Transverse colon (tissue), 4 donors: Measurements from ENCODE around the gene ATP6V1C2. TPM values are rescaled to one million over a fixed set of nuclear protein-coding genes. Genes with fewer than 3 reads are reported as not detected.

Source experiments
- DNase-seq: peaks from one replicate; pipeline ENCODE4 v3.0.0-alpha.2; 2019
- H3K27ac ChIP-seq, 4 donors: fragments of 200-600 bp; sonication (generic); 2 replicates each; pipeline ENCODE4 v1.5.1; 2016 to 2018; ENCODE audit warnings: inconsistent platforms in 4 of 4
- H3K27me3 ChIP-seq: fragments of 200-600 bp; sonication (generic); 2 replicates; pipeline ENCODE4 v1.5.1; 2017; ENCODE audit warnings: inconsistent platforms
- H3K36me3 ChIP-seq, 4 donors: fragments of 200-600 bp; sonication (generic); 2 replicates each; pipeline ENCODE4 v1.5.1; 2017 to 2019; ENCODE audit warnings: inconsistent platforms in 4 of 4
- H3K4me1 ChIP-seq, 4 donors: fragments of 200-600 bp; sonication (generic); 2 replicates each; pipeline ENCODE4 v1.5.1; 2017 to 2020; ENCODE audit warnings: inconsistent platforms in 4 of 4
- H3K4me3 ChIP-seq, 4 donors: fragments of 200-600 bp; sonication (generic); 1 replicate in 1 of 4; 2 replicates in 3 of 4; pipeline versions ENCODE4 v1.5.1 to v1.6.1; 2017 to 2019; ENCODE audit warnings: inconsistent platforms in 4 of 4
- H3K9me3 ChIP-seq, 2 donors: fragments of 200-600 bp; sonication (generic); 2 replicates each; pipeline ENCODE4 v1.5.1; 2017 to 2019; ENCODE audit warnings: inconsistent platforms in 2 of 2
- EP300 ChIP-seq: sonication (generic); formaldehyde crosslinking; IDR thresholded peaks from one replicate; pipeline ENCODE4 v1.6.1; 2017; ENCODE audit warnings: antibody characterized with exemption, low read depth
- POLR2A ChIP-seq: fragments of 450-650 bp; IDR thresholded peaks from one replicate; pipeline ENCODE4 v1.6.1; 2016; ENCODE audit warnings: antibody characterized with exemption, mild to moderate bottlenecking, moderate library complexity
- POLR2AphosphoS5 ChIP-seq, 3 donors: sonication (generic); formaldehyde crosslinking; IDR thresholded peaks; one replicate each; pipeline ENCODE4 v1.6.1; 2016; ENCODE audit warnings: antibody characterized with exemption in 3 of 3
- WGBS, 2 donors: methylation state at CpG; one replicate each; pipeline ENCODE4 v1.1.5; 2018; ENCODE audit warnings: low coverage in 1 of 2; 5-methylcytosine and 5-hydroxymethylcytosine counted together
- in situ Hi-C, 4 donors: fragments of 200-750 bp; cut with MboI; loops; one replicate each; pipeline versions ENCODE4 v1.15.0 to v1.15.1; 2017; ENCODE audit warnings: low sequenced_read_pairs in 3 of 4, low pct_ligation_motif_present in 1 of 4, low pct_unique_long_range_greater_than_20kb in 1 of 4
- intact Hi-C: fragments of 100-400 bp; cut with DNase I; formaldehyde crosslinking; loops from one replicate; pipeline ENCODE4 v1.15.1; 2023; ENCODE audit warnings: low total_unique reads
- small RNA-seq, 4 donors: library from RNA; depleted of rRNA; stranded (forward); fragments of <200 nt; gene quantifications; one replicate each; pipeline ENCODE3, GENCODE V24; 2016
- total RNA-seq, 4 donors: library from RNA; depleted of rRNA; stranded (reverse); fragments of >200 nt; gene quantifications; one replicate each; pipeline ENCODE4 v1.1.0, GENCODE V29; 2016
- TF ChIP-seq, protein P1 (sequence below), 5 experiments: fragments of 200-600 bp in 3 of 5; fragments of 450-650 bp in 2 of 5; sonication (generic) in 3 of 5; IDR thresholded peaks; 1 replicate in 2 of 5; 2 replicates in 3 of 5; pipeline ENCODE4 v1.5.1; 2016 to 2017; ENCODE audit warnings: antibody characterized with exemption in 5 of 5, inconsistent platforms in 3 of 5, mild to moderate bottlenecking in 2 of 5, moderate library complexity in 1 of 5

ATP6V1C2 gene
- total RNA-seq, 4 donors from 2014 or later, result 0.48 to 43.0 (median 1.2) TPM

DNA sequence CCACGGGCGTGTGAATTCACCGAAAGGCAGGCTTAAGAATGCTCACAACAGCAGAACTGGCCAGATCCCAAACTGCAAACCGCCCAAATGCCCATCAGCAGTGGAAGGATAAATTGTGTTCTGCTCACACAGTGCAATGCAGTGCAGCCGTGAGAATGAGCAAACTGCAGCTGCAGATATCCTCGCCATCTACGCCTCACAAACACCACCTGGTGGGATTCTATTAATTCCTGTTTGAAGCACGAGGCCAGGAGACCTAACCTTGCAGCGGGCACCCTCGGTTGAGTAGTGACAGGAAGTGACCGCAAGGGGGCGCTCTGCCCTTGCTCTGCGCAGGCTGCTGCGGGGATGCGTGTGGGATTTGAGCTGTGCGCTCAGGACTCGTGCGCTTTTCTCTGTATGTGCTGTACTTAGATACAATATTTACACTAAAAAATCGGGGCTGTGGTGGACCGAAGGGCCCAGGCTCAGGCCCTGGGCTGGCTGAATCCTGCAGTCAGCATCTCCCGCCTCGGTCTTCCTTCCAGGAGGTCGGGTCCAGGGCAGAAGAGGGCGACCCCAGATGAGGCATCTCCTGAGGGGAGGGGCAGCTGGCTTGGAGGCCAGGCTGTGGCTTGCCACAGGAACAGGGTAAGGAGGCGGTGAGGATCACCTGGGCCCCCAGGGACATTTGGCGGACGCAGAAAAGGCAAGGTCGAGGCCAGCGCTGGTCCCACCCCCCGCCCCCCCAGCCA is 110.9 kb downstream of the ATP6V1C2 start:
- Histone ChIP-seq H3K4me3 (no peak overlapping the region), H3K27me3 (peaks cover 10% of the 10 kb centered on the region), H3K4me1 (peaks cover 0 to 15% (median 7%) of the 10 kb centered on the region in 4 donors), H3K27ac (no peak overlapping the region), H3K36me3 (no peaks in the 10 kb centered on the region), H3K9me3 (no peaks in the 10 kb centered on the region)
- WGBS, 2 donors, result 19% methylated on average over 27 of the region's 30 CpGs; no CpG with 5 or more reads in 1 of the 2 donors
- in situ Hi-C loops, result loop anchor here in 3 of 4 donors (10.0 to 25.0 kb wide), 3 partner anchors 72 to 605 kb away; no protein-coding TSS in a partner anchor
- intact Hi-C loops, result loop anchor here (2.0 to 10.0 kb wide), 2 partner anchors 82 to 292 kb away; partner anchors contain the start of gene KCNF1
- no peak for TF ChIP-seq POLR2AphosphoS5 (IDR thresholded peaks at IDR 0.05)
- TF ChIP-seq, protein P1, sequence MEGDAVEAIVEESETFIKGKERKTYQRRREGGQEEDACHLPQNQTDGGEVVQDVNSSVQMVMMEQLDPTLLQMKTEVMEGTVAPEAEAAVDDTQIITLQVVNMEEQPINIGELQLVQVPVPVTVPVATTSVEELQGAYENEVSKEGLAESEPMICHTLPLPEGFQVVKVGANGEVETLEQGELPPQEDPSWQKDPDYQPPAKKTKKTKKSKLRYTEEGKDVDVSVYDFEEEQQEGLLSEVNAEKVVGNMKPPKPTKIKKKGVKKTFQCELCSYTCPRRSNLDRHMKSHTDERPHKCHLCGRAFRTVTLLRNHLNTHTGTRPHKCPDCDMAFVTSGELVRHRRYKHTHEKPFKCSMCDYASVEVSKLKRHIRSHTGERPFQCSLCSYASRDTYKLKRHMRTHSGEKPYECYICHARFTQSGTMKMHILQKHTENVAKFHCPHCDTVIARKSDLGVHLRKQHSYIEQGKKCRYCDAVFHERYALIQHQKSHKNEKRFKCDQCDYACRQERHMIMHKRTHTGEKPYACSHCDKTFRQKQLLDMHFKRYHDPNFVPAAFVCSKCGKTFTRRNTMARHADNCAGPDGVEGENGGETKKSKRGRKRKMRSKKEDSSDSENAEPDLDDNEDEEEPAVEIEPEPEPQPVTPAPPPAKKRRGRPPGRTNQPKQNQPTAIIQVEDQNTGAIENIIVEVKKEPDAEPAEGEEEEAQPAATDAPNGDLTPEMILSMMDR (IDR thresholded peaks at IDR 0.05), result peak; percentile 93 to 98 (median 96)
- TF ChIP-seq EP300, result no peak
- peak; percentile 83 for DNase-seq

DNA sequence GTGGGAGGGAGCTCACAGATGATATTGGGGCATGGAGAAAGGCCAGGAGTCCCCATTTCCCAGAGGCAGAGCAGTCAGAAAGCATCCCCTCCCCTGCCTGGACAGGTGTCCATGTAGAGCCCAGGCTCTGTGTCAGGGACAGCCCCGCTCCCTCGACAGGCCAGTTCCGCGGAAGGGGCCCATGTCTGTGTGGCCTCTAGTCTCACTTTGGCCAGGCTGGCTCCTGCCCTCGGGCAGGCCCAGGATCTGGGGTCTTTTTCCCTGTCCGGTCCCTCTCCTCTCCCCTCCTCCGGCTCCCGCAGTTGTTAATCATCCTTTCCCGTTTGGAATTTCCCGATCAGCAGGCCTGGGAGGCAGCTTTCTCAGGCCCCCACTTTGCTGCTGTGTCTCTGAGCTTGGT is 111.6 kb downstream of the ATP6V1C2 start:
- H3K4me1 ChIP-seq, result peaks cover 0 to 15% (median 7%) of the 10 kb centered on the region in 4 donors
- no peaks in the 10 kb centered on the region for H3K36me3 ChIP-seq
- no peak for DNase-seq
- no peak for TF ChIP-seq EP300
- TF ChIP-seq, protein P1 (IDR thresholded peaks at IDR 0.05), result no peak
- no peak for TF ChIP-seq POLR2AphosphoS5 (IDR thresholded peaks at IDR 0.05)
- no peak for TF ChIP-seq POLR2A
- no peak overlapping the region for H3K4me3 ChIP-seq
- no peaks in the 10 kb centered on the region for H3K9me3 ChIP-seq
- 73 to 86% methylated on average over 5 to 10 of the region's 10 CpGs for WGBS, 2 donors
- intact Hi-C loops (loop anchor here (2.0 to 10.0 kb wide), 2 partner anchors 82 to 292 kb away; partner anchors contain the start of gene KCNF1), in situ Hi-C loops (loop anchor here in 3 of 4 donors (10.0 to 25.0 kb wide), 3 partner anchors 72 to 604 kb away; no protein-coding TSS in a partner anchor)
- no peak overlapping the region for H3K27ac ChIP-seq
- peaks cover 10% of the 10 kb centered on the region for H3K27me3 ChIP-seq

DNA sequence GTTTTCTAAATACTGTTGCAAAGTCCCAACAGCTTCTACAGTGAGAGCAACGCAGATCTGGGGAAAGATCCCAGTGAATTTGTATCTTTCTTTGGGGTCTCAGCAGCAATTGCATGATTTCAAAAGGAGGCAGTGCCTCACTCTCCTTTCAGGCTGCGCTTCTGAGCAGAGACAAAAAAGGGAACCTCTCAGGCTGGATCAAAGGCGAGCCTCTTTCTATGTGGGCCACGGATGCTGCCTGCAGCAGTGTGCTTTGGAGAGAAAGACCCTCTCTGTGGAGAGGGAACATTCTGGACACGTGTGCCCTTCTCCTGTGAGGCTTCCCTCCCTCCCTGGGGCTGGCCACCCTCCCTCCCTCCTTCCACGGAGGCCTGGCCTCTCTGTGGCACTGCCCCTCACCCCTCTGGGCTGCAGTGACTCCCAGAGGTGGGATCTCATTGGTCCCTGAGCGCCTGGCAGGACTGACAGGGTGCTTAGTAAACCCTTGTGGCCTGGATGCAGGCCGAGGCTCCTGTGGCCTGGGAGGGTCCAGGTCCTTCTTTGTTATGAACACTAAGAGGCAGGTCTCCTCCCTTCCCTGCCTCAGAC is 112.7 kb downstream of the ATP6V1C2 start:
- in situ Hi-C loops, result loop anchor here in 3 of 4 donors (10.0 to 25.0 kb wide), 3 partner anchors 71 to 603 kb away; no protein-coding TSS in a partner anchor
- peaks cover 0 to 15% (median 7%) of the 10 kb centered on the region in 4 donors for H3K4me1 ChIP-seq
- TF ChIP-seq POLR2A (no peak), POLR2AphosphoS5 (IDR thresholded peaks at IDR 0.05) (no peak)
- TF ChIP-seq, protein P1 (IDR thresholded peaks at IDR 0.05), result no peak
- no peak overlapping the region for H3K4me3 ChIP-seq
- H3K36me3 ChIP-seq, result no peaks in the 10 kb centered on the region
- no peaks in the 10 kb centered on the region for H3K9me3 ChIP-seq
- WGBS, 2 donors, result 70% methylated on average over 8 of the region's 8 CpGs; no CpG with 5 or more reads in 1 of the 2 donors
- no peak for DNase-seq
- H3K27ac ChIP-seq, result peak overlapping the region in 1 of 4 donors; percentile 14
- intact Hi-C loops, result loop anchor here (10.0 kb wide), 1 partner anchor 81 kb away; the partner anchor contains the start of gene KCNF1
- peaks cover 10% of the 10 kb centered on the region for H3K27me3 ChIP-seq

Small RNA genes lying within 50 kb of the gene (small RNA-seq; reads per million reads assigned to genes)
- gene RNU7-138P (0 reads per million in 4 donors), gene RNU7-176P (0 reads per million in 4 donors)

Other genes with a start within 250 kb of the ATP6V1C2 start
- 10 to 100 TPM; 10.8 to 25.9 (median 18.8) TPM for gene NOL10, start 31.7 kb upstream of the ATP6V1C2 start, total RNA-seq
- 10 to 100 TPM; 35.2 to 90.3 (median 66.3) TPM for gene PDIA6, start 91.2 kb downstream of the ATP6V1C2 start, total RNA-seq
- gene KCNF1, start 190.3 kb downstream of the ATP6V1C2 start, total RNA-seq, result under 1 TPM in 1 of 4 donors, not detected in 3; 0.27 TPM